ENCODE data around the gene ADAT3. TPM values are rescaled to one million over a fixed set of nuclear protein-coding genes. Genes with fewer than 3 reads are reported as not detected.

ADAT3 gene
- total RNA-seq, 6 experiments from 2014 or later: 1.8 to 5.3 (median 2.7) TPM

DNA sequence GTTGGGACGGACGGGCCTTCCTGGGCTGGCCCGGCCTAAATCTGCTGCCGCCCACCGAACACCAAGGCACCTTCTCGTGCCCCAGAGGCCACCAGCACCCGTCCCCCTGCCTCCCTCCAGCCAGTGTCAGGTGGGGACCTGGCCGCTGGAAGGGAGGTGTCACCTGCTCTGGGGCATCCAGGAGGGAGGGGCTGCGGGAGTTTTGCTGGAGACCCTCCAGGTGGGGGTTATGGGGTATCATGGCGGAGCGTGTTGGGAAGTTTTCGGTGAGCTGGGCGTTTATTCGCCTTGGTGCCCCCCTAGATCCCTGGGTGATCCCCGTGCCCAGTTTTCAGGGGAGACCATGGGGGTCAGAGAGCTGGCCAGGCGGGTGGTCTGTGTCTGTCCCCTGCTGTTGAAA, 45.4 kb downstream of the ADAT3 start:
- TF ChIP-seq, protein P1, sequence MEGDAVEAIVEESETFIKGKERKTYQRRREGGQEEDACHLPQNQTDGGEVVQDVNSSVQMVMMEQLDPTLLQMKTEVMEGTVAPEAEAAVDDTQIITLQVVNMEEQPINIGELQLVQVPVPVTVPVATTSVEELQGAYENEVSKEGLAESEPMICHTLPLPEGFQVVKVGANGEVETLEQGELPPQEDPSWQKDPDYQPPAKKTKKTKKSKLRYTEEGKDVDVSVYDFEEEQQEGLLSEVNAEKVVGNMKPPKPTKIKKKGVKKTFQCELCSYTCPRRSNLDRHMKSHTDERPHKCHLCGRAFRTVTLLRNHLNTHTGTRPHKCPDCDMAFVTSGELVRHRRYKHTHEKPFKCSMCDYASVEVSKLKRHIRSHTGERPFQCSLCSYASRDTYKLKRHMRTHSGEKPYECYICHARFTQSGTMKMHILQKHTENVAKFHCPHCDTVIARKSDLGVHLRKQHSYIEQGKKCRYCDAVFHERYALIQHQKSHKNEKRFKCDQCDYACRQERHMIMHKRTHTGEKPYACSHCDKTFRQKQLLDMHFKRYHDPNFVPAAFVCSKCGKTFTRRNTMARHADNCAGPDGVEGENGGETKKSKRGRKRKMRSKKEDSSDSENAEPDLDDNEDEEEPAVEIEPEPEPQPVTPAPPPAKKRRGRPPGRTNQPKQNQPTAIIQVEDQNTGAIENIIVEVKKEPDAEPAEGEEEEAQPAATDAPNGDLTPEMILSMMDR (IDR thresholded peaks at IDR 0.05): no peak
- TF ChIP-seq POLR2A (IDR thresholded peaks at IDR 0.05): no peak
- H3K36me3 ChIP-seq: no peaks in the 10 kb centered on the region
- DNase-seq (no peak), ATAC-seq (no peak)
- no peaks in the 10 kb centered on the region for H3K4me1 ChIP-seq
- H3K27me3 ChIP-seq: no peaks in the 10 kb centered on the region
- H3K27ac ChIP-seq: no peak overlapping the region
- no peaks in the 10 kb centered on the region for H3K9me3 ChIP-seq
- WGBS (ENCODE audit: insufficient coverage, low coverage, low lambda C conversion rate, missing lambda C conversion rate): 100% methylated on average over 1 of the region's 16 CpGs
- intact Hi-C loops (cut with DNase I): no loop called here
- H3K4me3 ChIP-seq: no peak overlapping the region

- intact Hi-C loops (cut with DNase I): no loop called here
- Histone ChIP-seq H3K27me3 (no peaks in the 10 kb centered on the region), H3K4me1 (no peaks in the 10 kb centered on the region), H3K4me3 (no peak overlapping the region), H3K9me3 (no peaks in the 10 kb centered on the region), H3K27ac (no peak overlapping the region), H3K36me3 (no peaks in the 10 kb centered on the region)
- no peak for TF ChIP-seq POLR2A (IDR thresholded peaks at IDR 0.05)
- TF ChIP-seq, protein P1 (IDR thresholded peaks at IDR 0.05): no peak
- DNase-seq: no peak
- 90% methylated on average over 12 of the region's 21 CpGs for WGBS (ENCODE audit: insufficient coverage, low coverage, low lambda C conversion rate, missing lambda C conversion rate)
- no peak for ATAC-seq
Observed at GRCh38 chr19:1952635-1953034, 47.4 kb downstream of the ADAT3 start.

DNA sequence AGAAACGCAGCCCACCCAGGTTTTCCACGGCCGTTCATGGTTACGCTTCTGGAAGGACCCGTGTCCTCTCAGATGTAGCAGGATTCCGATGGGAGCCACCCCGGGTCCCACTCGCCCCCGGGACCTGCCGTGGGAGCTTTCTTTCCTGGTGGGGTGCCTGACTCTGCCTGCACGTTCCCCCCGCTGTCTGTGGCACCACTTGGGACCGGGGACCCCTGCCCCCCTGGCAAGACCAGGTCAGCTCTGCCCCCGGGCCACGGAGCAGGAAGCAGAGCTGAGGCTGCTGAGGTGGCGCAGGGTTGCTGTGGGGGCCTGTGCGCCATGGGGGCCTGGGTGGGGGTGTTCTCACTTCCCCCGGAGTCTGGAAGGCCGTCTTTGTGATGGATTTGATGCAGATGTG, 47.8 kb downstream of the ADAT3 start:
- Histone ChIP-seq H3K36me3 (no peaks in the 10 kb centered on the region), H3K27me3 (no peaks in the 10 kb centered on the region), H3K4me1 (no peaks in the 10 kb centered on the region), H3K4me3 (no peak overlapping the region), H3K9me3 (no peaks in the 10 kb centered on the region), H3K27ac (no peak overlapping the region)
- DNase-seq (no peak), ATAC-seq (no peak)
- no CpG with 5 or more reads among the region's 19 CpGs for WGBS (ENCODE audit: insufficient coverage, low coverage, low lambda C conversion rate, missing lambda C conversion rate)
- no peak for TF ChIP-seq POLR2A (IDR thresholded peaks at IDR 0.05)
- TF ChIP-seq, protein P1 (IDR thresholded peaks at IDR 0.05): no peak
- intact Hi-C loops (cut with DNase I): no loop called here

- no peak for ATAC-seq
Observed at GRCh38 chr19:1953441-1954094, 48.4 kb downstream of the ADAT3 start.

More at GRCh38 chr19:1953441-1954094, 48.4 kb downstream of the ADAT3 start:
- DNase-seq: no peak
- H3K4me1 ChIP-seq: no peaks in the 10 kb centered on the region
- no peak for TF ChIP-seq POLR2A (IDR thresholded peaks at IDR 0.05)
- TF ChIP-seq, protein P1 (IDR thresholded peaks at IDR 0.05): no peak
- H3K27ac ChIP-seq: no peak overlapping the region
- no peaks in the 10 kb centered on the region for H3K9me3 ChIP-seq
- 100% methylated on average over 3 of the region's 32 CpGs for WGBS (ENCODE audit: insufficient coverage, low coverage, low lambda C conversion rate, missing lambda C conversion rate)
- intact Hi-C loops (cut with DNase I): no loop called here
- no peak overlapping the region for H3K4me3 ChIP-seq
- no peaks in the 10 kb centered on the region for H3K27me3 ChIP-seq
- H3K36me3 ChIP-seq: no peaks in the 10 kb centered on the region
